HG03521 (cell line): ENCODE results near the gene PTPRG.

Experiments
- ATAC-seq: cut with Tn5 transposase; IDR thresholded peaks from one replicate; pipeline ENCODE4 v1.9.1; 2021; ENCODE audit warnings: mild to moderate bottlenecking, moderate library complexity; ENCODE audit not compliant: unreplicated experiment

Gene PTPRG

GRCh38 chr3:61847784-61848462 lies 286.6 kb downstream of the PTPRG start:
- ATAC-seq: no peak

- no peak for ATAC-seq
Observed at GRCh38 chr3:61848885-61849284, 287.5 kb downstream of the PTPRG start.

GRCh38 chr3:61853912-61854311 lies 292.5 kb downstream of the PTPRG start:
- no peak for ATAC-seq

GRCh38 chr3:61855211-61855610 lies 293.8 kb downstream of the PTPRG start:
- ATAC-seq: no peak

- no peak for ATAC-seq
Observed at GRCh38 chr3:61857297-61857696, 295.9 kb downstream of the PTPRG start.

- no peak for ATAC-seq
Observed at GRCh38 chr3:61858054-61858453, 296.7 kb downstream of the PTPRG start.

GRCh38 chr3:61861410-61861809 lies 300.0 kb downstream of the PTPRG start:
- no peak for ATAC-seq

GRCh38 chr3:61862614-61863289 lies 301.4 kb downstream of the PTPRG start:
- ATAC-seq: no peak

- ATAC-seq: no peak
Observed at GRCh38 chr3:61863579-61863978, 302.2 kb downstream of the PTPRG start.

GRCh38 chr3:61864886-61865285 lies 303.5 kb downstream of the PTPRG start:
- no peak for ATAC-seq

GRCh38 chr3:61865466-61866152 lies 304.2 kb downstream of the PTPRG start:
- no peak for ATAC-seq

- no peak for ATAC-seq
Observed at GRCh38 chr3:61866153-61866542, 304.8 kb downstream of the PTPRG start.

GRCh38 chr3:61866961-61867461 lies 305.6 kb downstream of the PTPRG start:
- no peak for ATAC-seq

GRCh38 chr3:61868499-61868898 lies 307.1 kb downstream of the PTPRG start:
- no peak for ATAC-seq

GRCh38 chr3:61869371-61869770 lies 308.0 kb downstream of the PTPRG start:
- ATAC-seq: no peak

- ATAC-seq: no peak
Observed at GRCh38 chr3:61871644-61872043, 310.3 kb downstream of the PTPRG start.

- ATAC-seq: no peak
Observed at GRCh38 chr3:61872077-61872706, 310.8 kb downstream of the PTPRG start.

- no peak for ATAC-seq
Observed at GRCh38 chr3:61875046-61875844, 313.9 kb downstream of the PTPRG start.

GRCh38 chr3:61875976-61876671 lies 314.8 kb downstream of the PTPRG start:
- no peak for ATAC-seq

GRCh38 chr3:61876797-61877196 lies 315.4 kb downstream of the PTPRG start:
- no peak for ATAC-seq
